GM20431 (cell line): ENCODE measurements around the gene LENG1.
"Not testable (repeated sequence)": the region's sequence is repeated elsewhere in the genome, so short reads cannot be mapped to it uniquely, and the experiment has no call there.

ENCODE experiments used
- in situ Hi-C: fragments of 300-500 bp; cut with MseI, MboI; formaldehyde crosslinking; loops from one replicate; pipeline ENCODE4 v1.15.0; 2020; ENCODE audit warnings: low sequenced_read_pairs; ENCODE audit not compliant: unreplicated experiment

LENG1 gene

GRCh38 chr19:54190503-54191010 is 31.0 kb upstream of the LENG1 start:
- in situ Hi-C loops, result no loop called here

GRCh38 chr19:54189735-54190502 is 30.4 kb upstream of the LENG1 start:
- in situ Hi-C loops, result no loop called here

GRCh38 chr19:54189145-54189734 is 29.7 kb upstream of the LENG1 start, which contains the start of gene MBOAT7:
Gene MBOAT7, minus strand, starts transcription at chr19:54189580. Its CDS starts 1,072 bp downstream, at chr19:54188508.
- in situ Hi-C loops, result no loop called here

GRCh38 chr19:54188215-54188871 is 28.8 kb upstream of the LENG1 start:
- in situ Hi-C loops, result no loop called here

GRCh38 chr19:54186934-54187381 is 27.4 kb upstream of the LENG1 start:
- in situ Hi-C loops, result no loop called here

GRCh38 chr19:54186351-54186750 is 26.8 kb upstream of the LENG1 start:
- in situ Hi-C loops, result no loop called here

- in situ Hi-C loops, result no loop called here
These were observed 23.9 kb upstream of the LENG1 start for GRCh38 chr19:54183431-54183830.

- in situ Hi-C loops, result not testable (repeated sequence)
These were observed 22.4 kb upstream of the LENG1 start for GRCh38 chr19:54181894-54182293.

GRCh38 chr19:54180691-54181091 is 21.2 kb upstream of the LENG1 start:
- in situ Hi-C loops, result no loop called here

- in situ Hi-C loops, result loop anchor here (5.0 kb wide), 1 partner anchor 47 kb away; no protein-coding TSS in a partner anchor
These were observed 20.5 kb upstream of the LENG1 start for GRCh38 chr19:54179921-54180461.

- in situ Hi-C loops, result loop anchor here (5.0 kb wide), 1 partner anchor 48 kb away; no protein-coding TSS in a partner anchor
These were observed 19.8 kb upstream of the LENG1 start for GRCh38 chr19:54179262-54179852.

- in situ Hi-C loops, result loop anchor here (5.0 kb wide), 1 partner anchor 49 kb away; no protein-coding TSS in a partner anchor
These were observed 19.2 kb upstream of the LENG1 start for GRCh38 chr19:54178581-54179261.

GRCh38 chr19:54173951-54174834 is 14.7 kb upstream of the LENG1 start:
- in situ Hi-C loops, result no loop called here

- in situ Hi-C loops, result no loop called here
These were observed 13.8 kb upstream of the LENG1 start for GRCh38 chr19:54173359-54173699.

GRCh38 chr19:54172471-54173358 is 13.2 kb upstream of the LENG1 start, which contains the start of gene TMC4:
Gene TMC4, minus strand, starts transcription at chr19:54173160. Its CDS starts 43 bp downstream, at chr19:54173117.
- in situ Hi-C loops, result no loop called here

- in situ Hi-C loops, result not testable (repeated sequence)
These were observed 12.4 kb upstream of the LENG1 start for GRCh38 chr19:54171736-54172431.

- in situ Hi-C loops, result no loop called here
These were observed 9.7 kb upstream of the LENG1 start for GRCh38 chr19:54169149-54169740.
